H9 (cell line): ENCODE results near the gene TEX53. TPM values are rescaled to one million over a fixed set of nuclear protein-coding genes. Genes with fewer than 3 reads are reported as not detected.

Source experiments
- DNase-seq: peaks from one replicate; pipeline ENCODE4 v3.0.0-alpha.2; 2017
- H2AFZ ChIP-seq: one replicate; pipeline ENCODE4 v1.6.1; 2013; ENCODE audit warnings: mild to moderate bottlenecking, low read length, control low read depth, moderate library complexity
- H2AK5ac ChIP-seq: 2 replicates; pipeline ENCODE4 v1.6.1; 2013; ENCODE audit warnings: low read length, control low read depth, mixed read lengths; ENCODE audit not compliant: insufficient read length
- H2BK120ac ChIP-seq: one replicate; pipeline ENCODE4 v1.6.1; 2013; ENCODE audit warnings: low read depth, mild to moderate bottlenecking, low read length, control low read depth, inconsistent platforms; ENCODE audit not compliant: poor library complexity, severe bottlenecking
- H2BK12ac ChIP-seq: 2 replicates; pipeline ENCODE4 v1.6.1; 2013; ENCODE audit warnings: low read length, control low read depth, mixed read lengths, low read depth; ENCODE audit not compliant: insufficient read length
- H2BK15ac ChIP-seq: 2 replicates; pipeline ENCODE4 v1.6.1; 2013; ENCODE audit warnings: low read depth, low read length, control low read depth
- H2BK20ac ChIP-seq: one replicate; pipeline ENCODE4 v1.6.1; 2013; ENCODE audit warnings: low read depth, mild to moderate bottlenecking, low read length, control low read depth, inconsistent platforms; ENCODE audit not compliant: poor library complexity, severe bottlenecking
- H2BK5ac ChIP-seq: 2 replicates; pipeline ENCODE4 v1.6.1; 2013; ENCODE audit warnings: low read length, control low read depth, mixed read lengths; ENCODE audit not compliant: insufficient read length
- H3K14ac ChIP-seq: 2 replicates; pipeline ENCODE4 v1.6.1; 2013; ENCODE audit warnings: low read length, control low read depth; ENCODE audit not compliant: insufficient read depth
- H3K18ac ChIP-seq: 2 replicates; pipeline ENCODE4 v1.6.1; 2013; ENCODE audit warnings: low read depth, mild to moderate bottlenecking, mixed read lengths, low read length, control low read depth; ENCODE audit not compliant: insufficient read length
- H3K23ac ChIP-seq: 2 replicates; pipeline ENCODE4 v1.6.1; 2013; ENCODE audit warnings: low read length, control low read depth, mixed read lengths, low read depth; ENCODE audit not compliant: insufficient read length
- H3K23me2 ChIP-seq: 2 replicates; pipeline ENCODE4 v1.6.1; 2013; ENCODE audit warnings: low read depth, mild to moderate bottlenecking, mixed read lengths, low read length, control low read depth; ENCODE audit not compliant: insufficient read length, poor library complexity, severe bottlenecking
- H3K27ac ChIP-seq: 2 replicates; pipeline ENCODE4 v1.5.1; 2013; ENCODE audit warnings: low read length, control low read depth, mixed read lengths, low read depth; ENCODE audit not compliant: insufficient read length
- H3K27me3 ChIP-seq: 2 replicates; pipeline ENCODE4 v1.6.1; 2013; ENCODE audit warnings: low read length, control low read depth, inconsistent platforms; ENCODE audit not compliant: insufficient read depth
- H3K4ac ChIP-seq: 2 replicates; pipeline ENCODE4 v1.6.1; 2013; ENCODE audit warnings: low read depth, mild to moderate bottlenecking, control low read depth, inconsistent platforms, low read length, moderate library complexity
- H3K4me1 ChIP-seq: 2 replicates; pipeline ENCODE4 v1.6.1; 2013; ENCODE audit warnings: low read length, control low read depth, inconsistent platforms; ENCODE audit not compliant: insufficient read depth
- H3K4me2 ChIP-seq: 2 replicates; pipeline ENCODE4 v1.6.1; 2013; ENCODE audit warnings: low read length, control low read depth, mixed read lengths; ENCODE audit not compliant: insufficient read length, insufficient read depth
- H3K56ac ChIP-seq: 2 replicates; pipeline ENCODE4 v1.6.1; 2013; ENCODE audit warnings: low read depth, mild to moderate bottlenecking, mixed read lengths, low read length, control low read depth; ENCODE audit not compliant: insufficient read length
- H3K79me1 ChIP-seq: 2 replicates; pipeline ENCODE4 v1.6.1; 2013; ENCODE audit warnings: low read depth, mild to moderate bottlenecking, moderate library complexity, low read length, control low read depth, inconsistent platforms; ENCODE audit not compliant: insufficient read depth, poor library complexity, severe bottlenecking
- H3K79me2 ChIP-seq: 2 replicates; pipeline ENCODE4 v1.6.1; 2013; ENCODE audit warnings: low read length, control low read depth, inconsistent platforms; ENCODE audit not compliant: insufficient read depth
- H3K9ac ChIP-seq: 2 replicates; pipeline ENCODE4 v1.6.1; 2013; ENCODE audit warnings: low read length, control low read depth, mixed read lengths; ENCODE audit not compliant: insufficient read length; ENCODE audit errors: extremely low read depth
- H3K9me3 ChIP-seq: one replicate; pipeline ENCODE4 v1.6.1; 2013; ENCODE audit warnings: low read depth, low read length, inconsistent platforms; ENCODE audit not compliant: control insufficient read depth
- H3T11ph ChIP-seq: one replicate; pipeline ENCODE4 v1.6.1; 2013; ENCODE audit warnings: mild to moderate bottlenecking, low read length, control low read depth, inconsistent platforms
- H4K20me1 ChIP-seq: one replicate; pipeline ENCODE4 v1.6.1; 2013; ENCODE audit not compliant: control insufficient read depth, insufficient read length, insufficient read depth
- H4K5ac ChIP-seq: 2 replicates; pipeline ENCODE4 v1.6.1; 2013; ENCODE audit warnings: low read depth, mild to moderate bottlenecking, mixed read lengths, low read length, control low read depth; ENCODE audit not compliant: insufficient read length
- H4K8ac ChIP-seq: replicated peaks from 2 replicates; pipeline ENCODE4 v1.6.1; 2013; ENCODE audit warnings: low read length, control low read depth, mixed read lengths, low read depth; ENCODE audit not compliant: insufficient read length
- H4K91ac ChIP-seq: 2 replicates; pipeline ENCODE4 v1.6.1; 2013; ENCODE audit warnings: low read depth, mild to moderate bottlenecking, moderate library complexity, mixed read lengths, low read length, control low read depth; ENCODE audit not compliant: insufficient read length
- H3K27ac Mint-ChIP-seq, 3 experiments: 2 replicates in 2 of 3; 3 replicates in 1 of 3; pipeline ENCODE4 v1.8.0; 2020 to 2021; ENCODE audit warnings: mixed read lengths in 3 of 3, mild to moderate bottlenecking in 1 of 3, moderate library complexity in 1 of 3
- H3K27me3 Mint-ChIP-seq: 2 replicates; pipeline ENCODE4 v1.8.0; 2021; ENCODE audit warnings: low read depth, mild to moderate bottlenecking, moderate library complexity, mixed read lengths
- H3K36me3 Mint-ChIP-seq, 3 experiments: 2 replicates in 2 of 3; 3 replicates in 1 of 3; pipeline ENCODE4 v1.8.0; 2020 to 2021; ENCODE audit warnings: low read depth in 3 of 3, mixed read lengths in 3 of 3; ENCODE audit not compliant: insufficient read depth in 1 of 3
- H3K4me1 Mint-ChIP-seq, 2 experiments: 2 replicates each; pipeline ENCODE4 v1.8.0; 2020; ENCODE audit warnings: mixed read lengths in 2 of 2
- H3K4me3 Mint-ChIP-seq, 2 experiments: 2 replicates in 1 of 2; 3 replicates in 1 of 2; pipeline ENCODE4 v1.8.0; 2020 to 2021; ENCODE audit warnings: mild to moderate bottlenecking in 2 of 2, mixed read lengths in 2 of 2, moderate library complexity in 1 of 2
- H3K9me3 Mint-ChIP-seq, 2 experiments: 2 replicates in 1 of 2; 3 replicates in 1 of 2; pipeline ENCODE4 v1.8.0; 2020; ENCODE audit warnings: mild to moderate bottlenecking in 2 of 2, mixed read lengths in 2 of 2, moderate library complexity in 1 of 2
- CTCF ChIP-seq: fragments of 200-600 bp; sonication (generic); conservative IDR thresholded peaks from 3 replicates; pipeline ENCODE4 v1.8.0; 2021; ENCODE audit warnings: antibody characterized with exemption, mild to moderate bottlenecking
- WGBS: extraction: QIAGEN DNeasy Blood & Tissue Kit; methylation state at CpG from one replicate; pipeline ENCODE4 v1.1.7; 2013; ENCODE audit warnings: missing lambda C conversion rate, low lambda C conversion rate, mixed read lengths; ENCODE audit not compliant: insufficient read length; ENCODE audit errors: extremely low coverage; 5-methylcytosine and 5-hydroxymethylcytosine counted together
- total RNA-seq: library from RNA; stranded (reverse); gene quantifications from 2 replicates; pipeline ENCODE4 v1.2.1, GENCODE V29; 2021

Gene TEX53
- total RNA-seq, 1 experiment from 2014 or later, result not detected

- H3K4me3 Mint-ChIP-seq, result no peak overlapping the region
- peak overlapping the region in 1 of 3 experiments; percentile 6; a peak in 2 of 7 replicates for H3K27ac Mint-ChIP-seq
Observed at GRCh38 chr9:114613919-114614318, 43.7 kb downstream of the TEX53 start.

More at GRCh38 chr9:114613919-114614318, 43.7 kb downstream of the TEX53 start:
- H3K4me1 ChIP-seq, result peaks cover 7% of the 10 kb centered on the region; the same call in 1 of the 2 replicates
- DNase-seq, result no peak
- no peak overlapping the region for H2BK12ac ChIP-seq
- H3K23me2 ChIP-seq, result peaks cover 10% of the 10 kb centered on the region
- no peak overlapping the region for H3K18ac ChIP-seq
- H3K27ac ChIP-seq, result no peak overlapping the region
- no peaks in the 10 kb centered on the region for H3K27me3 ChIP-seq
- H3K9me3 ChIP-seq, result no peaks in the 10 kb centered on the region
- TF ChIP-seq CTCF, result no peak
- H2AFZ ChIP-seq, result no peak overlapping the region
- H4K5ac ChIP-seq, result no peak overlapping the region
- peaks cover 4 to 13% (median 12%) of the 10 kb centered on the region in 3 experiments for H3K36me3 Mint-ChIP-seq
- H2BK5ac ChIP-seq, result no peak overlapping the region
- no peak overlapping the region for H3K4me2 ChIP-seq
- H3K9ac ChIP-seq, result no peak overlapping the region
- WGBS, result no CpG with 5 or more reads among the region's 3 CpGs
- no peaks in the 10 kb centered on the region for H3K79me1 ChIP-seq
- H2BK120ac ChIP-seq, result no peak overlapping the region
- H3K4me1 Mint-ChIP-seq, result peaks cover 24 to 26% of the 10 kb centered on the region in 2 experiments
- H4K8ac ChIP-seq, result no peak overlapping the region
- H3K9me3 Mint-ChIP-seq, result peaks cover 0 to 4% of the 10 kb centered on the region in 2 experiments; a peak in 1 of 5 replicates
- peaks cover 17% of the 10 kb centered on the region for H3K27me3 Mint-ChIP-seq
- H3K79me2 ChIP-seq, result no peaks in the 10 kb centered on the region
- H3K56ac ChIP-seq, result no peak overlapping the region
- no peak overlapping the region for H2BK20ac ChIP-seq
- H3K14ac ChIP-seq, result no peak overlapping the region
- H4K20me1 ChIP-seq, result no peaks in the 10 kb centered on the region
- H3K4ac ChIP-seq, result no peak overlapping the region
- no peak overlapping the region for H2AK5ac ChIP-seq
- no peak overlapping the region for H3K23ac ChIP-seq
- no peak overlapping the region for H3T11ph ChIP-seq
- H2BK15ac ChIP-seq, result no peak overlapping the region
- H4K91ac ChIP-seq, result no peak overlapping the region
